Astrocyte of the cerebellum (primary cell): ENCODE data around the gene MED15.

ENCODE experiments used
- DNase-seq: peaks from one replicate; pipeline ENCODE4 v3.0.0-alpha.2; 2011; ENCODE audit warnings: low read depth
- H3K4me3 ChIP-seq: 2 replicates; pipeline ENCODE4 v1.5.1; 2011; ENCODE audit warnings: mild to moderate bottlenecking, low read depth, low read length, moderate library complexity
- in situ Hi-C: cut with HindIII; loops from 2 replicates; pipeline ENCODE4 v1.10.0; 2017; ENCODE audit warnings: low sequenced_read_pairs
- TF ChIP-seq, protein P1 (sequence below): IDR thresholded peaks from 2 replicates; pipeline ENCODE4 v1.5.1; 2012; ENCODE audit warnings: low read length, low read depth, moderate library complexity, mild to moderate bottlenecking; ENCODE audit errors: missing control alignments

MED15 gene

DNA sequence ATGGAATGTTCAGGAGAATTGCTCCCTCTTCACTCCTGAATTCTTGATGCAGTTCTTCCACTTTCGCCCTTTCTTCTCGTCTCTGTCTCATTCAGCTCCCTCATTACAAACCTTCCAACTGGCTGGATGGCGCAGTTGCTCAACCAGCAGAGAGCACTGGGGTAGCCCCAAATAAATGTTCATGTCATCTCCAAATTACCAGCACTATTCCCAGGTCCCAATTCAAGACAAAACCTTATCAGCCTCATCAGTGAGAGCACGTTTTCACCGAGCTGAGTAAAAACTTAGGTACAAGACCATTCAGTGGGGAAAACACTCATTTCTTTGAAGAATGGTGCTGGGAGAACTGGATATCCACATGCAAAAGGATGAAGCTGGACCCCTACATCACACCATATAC, 120.0 kb downstream of the MED15 start:
- in situ Hi-C loops: no loop called here
- TF ChIP-seq, protein P1, sequence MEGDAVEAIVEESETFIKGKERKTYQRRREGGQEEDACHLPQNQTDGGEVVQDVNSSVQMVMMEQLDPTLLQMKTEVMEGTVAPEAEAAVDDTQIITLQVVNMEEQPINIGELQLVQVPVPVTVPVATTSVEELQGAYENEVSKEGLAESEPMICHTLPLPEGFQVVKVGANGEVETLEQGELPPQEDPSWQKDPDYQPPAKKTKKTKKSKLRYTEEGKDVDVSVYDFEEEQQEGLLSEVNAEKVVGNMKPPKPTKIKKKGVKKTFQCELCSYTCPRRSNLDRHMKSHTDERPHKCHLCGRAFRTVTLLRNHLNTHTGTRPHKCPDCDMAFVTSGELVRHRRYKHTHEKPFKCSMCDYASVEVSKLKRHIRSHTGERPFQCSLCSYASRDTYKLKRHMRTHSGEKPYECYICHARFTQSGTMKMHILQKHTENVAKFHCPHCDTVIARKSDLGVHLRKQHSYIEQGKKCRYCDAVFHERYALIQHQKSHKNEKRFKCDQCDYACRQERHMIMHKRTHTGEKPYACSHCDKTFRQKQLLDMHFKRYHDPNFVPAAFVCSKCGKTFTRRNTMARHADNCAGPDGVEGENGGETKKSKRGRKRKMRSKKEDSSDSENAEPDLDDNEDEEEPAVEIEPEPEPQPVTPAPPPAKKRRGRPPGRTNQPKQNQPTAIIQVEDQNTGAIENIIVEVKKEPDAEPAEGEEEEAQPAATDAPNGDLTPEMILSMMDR: no peak
- no peak overlapping the region for H3K4me3 ChIP-seq
- DNase-seq: no peak

DNA sequence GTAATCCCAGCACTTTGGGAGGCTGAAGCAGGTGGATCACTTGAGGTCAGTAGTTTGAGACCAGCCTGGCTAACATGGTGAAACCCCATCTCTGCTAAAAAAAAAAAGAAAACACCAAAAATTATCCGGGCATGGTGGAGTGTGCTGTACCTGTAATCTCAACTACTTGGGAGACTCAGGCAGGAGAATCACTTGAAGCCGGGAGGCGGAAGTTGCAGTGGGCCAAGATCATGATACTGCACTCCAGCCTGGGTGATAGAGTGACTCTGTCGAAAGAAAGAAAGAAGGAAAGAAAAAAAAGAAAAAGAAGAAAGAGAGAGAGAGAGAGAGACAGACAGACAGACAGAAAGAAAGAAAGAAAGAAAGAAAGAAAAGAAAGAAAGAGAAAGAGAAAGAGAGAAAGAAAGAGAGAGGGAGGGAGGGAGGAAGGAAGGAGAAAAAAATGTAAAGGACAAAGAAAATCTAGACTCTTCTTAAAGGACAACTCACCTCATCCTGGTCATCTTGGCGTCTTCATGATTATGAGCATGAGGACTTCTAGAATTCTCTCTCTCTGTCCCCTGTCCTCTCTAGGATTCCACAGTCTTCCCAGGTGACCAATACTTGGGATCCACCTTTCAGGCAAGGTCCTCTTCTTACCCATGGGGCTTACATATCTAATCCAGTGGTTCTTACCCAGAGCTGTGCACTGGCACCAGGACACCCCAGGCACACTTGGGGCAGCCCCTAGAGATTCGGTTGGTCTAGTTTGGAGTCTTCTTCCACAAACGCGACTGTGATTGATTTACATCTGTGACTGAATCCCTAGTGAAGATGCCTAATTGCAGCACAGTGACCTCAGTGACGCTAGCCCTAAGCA, 120.9 kb downstream of the MED15 start:
- H3K4me3 ChIP-seq: no peak overlapping the region
- TF ChIP-seq, protein P1: no peak
- DNase-seq: no peak
- in situ Hi-C loops: no loop called here

DNA sequence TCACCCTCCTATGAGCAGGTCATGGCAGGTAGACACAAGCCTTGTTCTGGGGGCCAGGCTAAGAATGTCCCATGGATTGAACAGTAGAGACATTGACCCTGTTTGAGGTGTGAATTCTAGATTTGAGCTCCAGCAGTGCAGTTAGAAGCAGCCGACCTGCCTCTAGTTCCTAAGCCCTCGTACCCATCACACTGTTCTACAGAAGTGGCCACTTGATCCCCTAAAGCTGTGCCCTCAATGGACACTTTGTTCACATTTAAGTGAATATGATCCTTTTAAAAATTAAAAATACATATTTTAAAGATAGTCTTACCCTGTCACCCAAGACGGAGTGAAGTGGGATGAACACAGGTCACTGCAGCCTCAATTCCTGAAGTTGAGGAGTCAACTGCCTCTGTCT, 122.0 kb downstream of the MED15 start:
- DNase-seq: no peak
- TF ChIP-seq, protein P1: no peak
- H3K4me3 ChIP-seq: no peak overlapping the region
- in situ Hi-C loops: no loop called here

DNA sequence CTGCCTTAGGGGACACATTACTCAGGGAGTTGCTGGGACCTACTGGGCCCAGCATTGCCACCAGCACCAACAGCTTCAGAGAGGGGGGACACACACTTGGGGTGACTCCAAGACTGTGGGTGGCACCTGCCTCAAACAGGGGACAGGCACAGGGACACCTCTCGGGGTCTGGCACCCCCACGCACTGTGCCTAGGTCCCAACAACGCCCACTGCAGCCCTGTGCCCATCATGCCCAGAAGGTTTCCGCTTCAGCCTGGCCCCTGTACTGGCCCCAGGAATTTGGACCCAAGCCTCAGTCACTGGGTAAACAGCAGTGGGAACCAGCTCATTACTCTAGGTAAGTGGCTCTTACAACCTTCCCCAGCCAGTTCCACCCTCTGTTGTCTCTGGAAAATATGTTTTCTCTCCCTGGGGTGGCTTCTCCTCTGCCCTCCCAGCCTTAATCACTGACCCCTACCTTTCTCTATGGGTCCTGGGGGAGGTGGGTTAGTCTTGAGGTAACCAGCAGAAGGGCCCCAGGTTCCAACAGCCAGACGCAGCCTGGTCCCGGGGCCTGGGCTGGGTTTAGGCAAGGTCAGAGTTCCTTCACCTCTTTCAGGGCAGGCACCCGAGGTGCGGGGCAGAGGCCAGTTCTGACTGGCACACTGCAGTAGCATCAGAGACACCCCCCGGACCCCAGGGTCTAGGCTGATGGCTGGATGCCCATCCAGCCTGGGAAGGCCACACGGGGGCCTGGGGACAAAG, 123.6 kb downstream of the MED15 start:
- no peak overlapping the region for H3K4me3 ChIP-seq
- DNase-seq: no peak
- TF ChIP-seq, protein P1: no peak
- in situ Hi-C loops: no loop called here

DNA sequence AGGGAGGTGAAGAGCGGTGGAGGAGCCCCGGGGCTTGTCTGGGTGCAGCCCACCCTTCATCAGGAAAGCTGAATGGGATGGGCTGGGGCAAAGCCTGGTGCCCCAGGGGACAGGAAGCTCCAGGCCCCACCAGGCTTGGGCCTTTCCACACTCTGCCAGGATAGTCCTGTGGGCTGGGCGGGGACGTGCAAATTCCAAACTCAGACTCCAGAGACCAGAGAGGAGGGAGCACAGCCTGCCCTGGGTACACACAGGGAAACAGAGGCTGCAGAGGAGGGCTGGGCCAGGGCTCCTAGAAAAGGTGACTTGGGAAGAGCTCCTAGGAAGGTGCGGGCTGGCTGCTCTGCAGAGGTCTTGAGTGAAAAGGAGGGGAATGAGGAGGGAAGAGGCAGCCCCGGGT, 124.7 kb downstream of the MED15 start:
- TF ChIP-seq, protein P1: no peak
- no peak overlapping the region for H3K4me3 ChIP-seq
- in situ Hi-C loops: no loop called here
- DNase-seq: no peak

DNA sequence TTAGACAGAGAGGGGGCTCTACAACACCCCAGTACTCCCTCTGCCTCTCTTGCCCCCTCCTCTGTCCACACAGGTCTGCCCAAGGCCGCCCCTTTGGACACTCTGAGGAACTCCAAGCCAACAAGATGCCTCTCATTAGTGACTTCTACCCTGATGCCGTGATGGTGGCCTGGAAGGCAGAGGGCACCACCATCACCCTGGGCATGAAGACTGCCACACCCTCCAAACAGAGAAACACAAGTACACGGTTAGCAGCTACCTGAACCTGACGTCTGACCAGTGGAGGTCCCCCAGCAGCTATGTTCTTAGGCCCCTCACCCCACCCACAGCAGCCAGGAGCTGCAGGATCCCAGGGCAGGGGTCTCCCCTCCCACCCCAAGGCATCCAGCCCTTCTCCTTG, 125.1 kb downstream of the MED15 start:
- H3K4me3 ChIP-seq: no peak overlapping the region
- DNase-seq: no peak
- TF ChIP-seq, protein P1: no peak
- in situ Hi-C loops: no loop called here
